ENCODE data around the gene UGT1A9.
"Not testable (repeated sequence)": the region's sequence is repeated elsewhere in the genome, so short reads cannot be mapped to it uniquely, and the experiment has no call there.

The UGT1A9 gene

DNA sequence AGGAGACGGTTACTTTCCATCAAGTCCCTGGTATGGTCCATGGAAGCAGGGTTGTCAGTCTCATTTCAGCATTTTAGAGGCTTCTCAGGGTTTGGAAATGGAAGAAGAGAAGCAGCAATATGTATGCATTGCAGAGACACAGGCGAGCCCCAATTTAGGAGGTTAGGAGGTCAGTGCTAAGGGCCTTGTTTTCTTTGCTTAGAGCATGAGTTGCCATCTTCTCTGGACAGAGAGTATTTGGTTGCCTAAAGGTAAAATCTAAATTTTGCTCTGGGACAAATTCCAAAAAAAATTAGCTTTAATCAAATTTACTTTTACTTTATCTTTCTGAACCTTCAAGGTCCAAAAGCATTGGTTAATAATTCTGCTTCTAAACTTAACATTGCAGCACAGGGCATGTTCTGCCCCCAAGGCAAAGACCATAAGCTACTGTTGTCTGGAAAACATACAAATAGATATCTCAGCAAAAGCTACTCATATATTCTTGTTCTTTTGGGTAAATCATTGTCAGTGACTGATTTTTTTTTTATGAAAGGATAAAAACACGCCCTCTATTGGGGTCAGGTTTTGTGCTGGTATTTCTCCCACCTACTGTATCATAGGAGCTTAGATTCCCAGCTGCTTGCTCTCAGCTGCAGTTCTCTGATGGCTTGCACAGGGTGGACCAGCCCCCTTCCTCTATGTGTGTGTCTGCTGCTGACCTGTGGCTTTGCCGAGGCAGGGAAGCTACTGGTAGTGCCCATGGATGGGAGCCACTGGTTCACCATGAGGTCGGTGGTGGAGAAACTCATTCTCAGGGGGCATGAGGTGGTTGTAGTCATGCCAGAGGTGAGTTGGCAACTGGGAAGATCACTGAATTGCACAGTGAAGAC lies at the start of gene UGT1A9:
UGT1A9 (plus strand) TSS at position 609 of the 872 bp plus-strand sequence; CDS start at position 646, 37 bp downstream.
- no peak for DNase-seq (ENCODE audit: low read depth)

DNA sequence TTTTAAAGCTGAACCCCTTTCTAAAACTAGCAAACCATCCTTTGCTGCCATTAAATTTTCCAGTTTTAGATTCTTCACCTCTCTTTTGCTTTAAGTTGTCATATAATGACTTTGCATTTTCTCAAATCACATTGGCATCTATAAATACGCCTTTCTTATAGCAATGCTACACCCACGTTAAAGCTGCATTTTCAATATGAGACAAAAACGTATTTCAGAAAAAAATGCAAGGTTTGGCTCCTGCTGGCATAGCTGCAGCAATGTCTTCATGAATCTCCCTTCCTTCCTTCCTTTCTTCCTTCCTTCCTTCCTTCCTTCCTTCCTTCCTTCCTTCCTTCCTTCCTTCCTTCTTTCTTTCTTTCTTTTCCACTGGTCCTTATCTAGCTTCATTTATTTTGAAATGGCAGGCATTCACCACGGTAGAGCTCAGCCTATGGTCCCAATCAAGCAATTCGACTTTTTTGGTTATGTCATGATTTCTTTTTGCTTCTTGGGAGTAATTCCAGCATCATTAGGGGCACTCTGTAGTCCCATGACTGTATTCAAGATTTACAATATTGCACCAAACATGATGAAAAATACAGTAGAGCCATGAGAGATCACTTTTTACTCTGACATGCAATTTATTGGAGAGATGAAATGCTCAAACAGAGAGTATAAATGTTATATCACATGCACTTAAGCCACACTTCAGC lies 44.2 kb upstream of the UGT1A9 start:
- no peak for DNase-seq (ENCODE audit: low read depth)

GRCh38 chr2:233636306-233636705 lies 35.4 kb upstream of the UGT1A9 start, which contains the start of gene UGT1A10:
Gene UGT1A10, plus strand, starts transcription at chr2:233636448. Its CDS starts 75 bp downstream, at chr2:233636523.
- not testable (repeated sequence) for DNase-seq (ENCODE audit: low read depth)

GRCh38 chr2:233638836-233639235 lies 32.9 kb upstream of the UGT1A9 start:
- DNase-seq (ENCODE audit: low read depth) = no peak

DNA sequence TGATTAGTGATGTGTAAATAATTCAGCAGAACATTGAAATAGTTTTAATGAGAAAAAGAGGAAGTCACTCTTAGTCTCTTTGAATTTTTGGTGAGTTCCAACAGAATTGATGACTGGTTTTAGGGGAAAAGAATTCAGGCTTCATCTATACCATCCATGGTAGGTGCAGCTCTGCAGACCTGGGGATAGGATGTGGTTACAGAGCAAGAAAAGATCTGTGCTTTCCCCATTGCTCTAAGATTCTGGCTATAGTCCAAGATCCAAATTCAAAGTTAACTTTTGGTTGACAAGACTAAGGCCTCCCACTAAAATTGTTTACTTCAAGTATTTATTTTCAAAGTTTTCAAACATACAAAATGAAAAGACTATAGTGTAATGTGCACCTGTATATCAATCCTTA lies 31.8 kb upstream of the UGT1A9 start:
- DNase-seq (ENCODE audit: low read depth) = no peak

GRCh38 chr2:233643128-233643527 lies 28.6 kb upstream of the UGT1A9 start:
- DNase-seq (ENCODE audit: low read depth) = no peak

DNA sequence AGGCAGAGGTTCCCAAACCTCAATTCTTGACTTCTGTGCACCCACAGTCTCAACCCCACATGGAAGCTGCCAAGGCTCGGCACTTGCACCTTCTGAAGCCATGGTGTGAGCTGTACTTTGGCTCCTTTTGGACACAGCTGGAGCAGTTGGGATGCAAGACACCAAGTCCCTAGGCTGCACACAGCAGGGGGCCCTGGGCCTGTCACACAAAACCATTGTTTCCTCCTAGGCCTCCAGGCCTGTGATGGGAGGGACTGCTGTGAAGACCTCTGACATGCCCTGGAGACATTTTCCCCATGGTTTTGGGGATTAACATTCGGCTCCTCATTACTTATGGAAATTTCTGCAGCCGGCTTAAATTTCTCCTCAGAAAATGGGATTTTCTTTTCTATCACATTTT lies 25.7 kb upstream of the UGT1A9 start:
- DNase-seq (ENCODE audit: low read depth) = not testable (repeated sequence)

- DNase-seq (ENCODE audit: low read depth) = no peak
These were observed 20.7 kb upstream of the UGT1A9 start for GRCh38 chr2:233650981-233651380.

- no peak for DNase-seq (ENCODE audit: low read depth)
These were observed 20.3 kb upstream of the UGT1A9 start for GRCh38 chr2:233651430-233651829.

DNA sequence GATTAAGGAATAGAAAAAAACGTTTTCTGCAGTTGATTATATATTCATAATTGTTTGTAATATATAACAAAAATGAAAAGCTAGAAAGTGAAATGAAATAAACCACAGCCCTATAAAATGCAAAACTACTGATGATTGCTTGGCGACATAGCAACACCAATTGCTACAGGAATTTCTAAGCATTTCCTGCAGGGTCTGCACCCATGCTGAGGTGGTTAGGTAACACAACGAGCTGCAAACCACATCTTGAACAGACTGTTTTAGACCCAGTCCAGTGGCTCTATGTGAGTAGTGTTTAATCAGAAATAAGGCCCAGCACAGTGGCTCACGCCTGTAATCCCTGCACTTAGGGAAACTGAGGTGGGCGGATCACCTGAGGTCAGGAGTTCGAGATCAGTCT lies 17.2 kb upstream of the UGT1A9 start:
- DNase-seq (ENCODE audit: low read depth) = no peak

DNA sequence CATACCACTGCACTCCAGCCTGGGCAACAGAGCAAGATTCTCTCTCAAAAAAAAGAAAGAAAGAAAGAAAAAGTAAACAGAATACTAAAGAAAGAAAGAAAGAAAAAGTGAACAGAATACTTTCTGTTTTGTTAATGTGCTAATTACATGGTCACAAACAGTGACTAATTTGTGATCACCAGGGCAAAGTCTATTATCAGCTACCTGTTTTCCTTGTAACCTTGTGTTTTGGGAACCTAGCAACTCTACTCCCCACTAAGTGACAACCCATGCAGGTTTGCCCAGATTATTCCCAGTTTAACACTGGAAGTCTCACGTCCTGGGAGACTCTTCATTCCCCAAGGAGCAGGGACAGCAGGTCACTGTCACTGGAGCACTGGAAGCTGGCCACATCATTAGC lies 16.7 kb upstream of the UGT1A9 start:
- no peak for DNase-seq (ENCODE audit: low read depth)

- not testable (repeated sequence) for DNase-seq (ENCODE audit: low read depth)
These were observed 15.8 kb upstream of the UGT1A9 start for GRCh38 chr2:233655943-233656342.

GRCh38 chr2:233656443-233656842 lies 15.3 kb upstream of the UGT1A9 start:
- DNase-seq (ENCODE audit: low read depth) = no peak

- no peak for DNase-seq (ENCODE audit: low read depth)
These were observed 13.1 kb upstream of the UGT1A9 start for GRCh38 chr2:233658610-233659009.

DNA sequence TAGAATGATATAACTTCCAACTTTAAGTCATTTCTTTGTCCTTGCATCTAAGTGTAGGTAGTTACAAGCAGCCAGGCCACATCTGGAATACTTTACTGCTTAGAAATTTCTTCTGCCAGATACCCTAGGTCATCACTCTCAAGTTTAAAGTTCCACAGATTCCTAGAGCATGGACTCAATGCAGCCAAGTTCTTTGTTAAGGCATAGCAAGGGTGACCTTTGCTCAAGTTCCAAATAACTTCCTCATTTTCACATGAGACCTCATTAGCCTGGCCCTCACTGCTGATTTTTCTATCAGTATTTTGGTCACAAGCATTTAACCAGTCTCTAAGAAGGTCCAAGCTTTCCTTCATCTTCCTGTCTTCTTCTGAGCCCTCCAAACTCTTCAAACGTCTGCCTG lies 7.8 kb upstream of the UGT1A9 start:
- DNase-seq (ENCODE audit: low read depth) = no peak

DNA sequence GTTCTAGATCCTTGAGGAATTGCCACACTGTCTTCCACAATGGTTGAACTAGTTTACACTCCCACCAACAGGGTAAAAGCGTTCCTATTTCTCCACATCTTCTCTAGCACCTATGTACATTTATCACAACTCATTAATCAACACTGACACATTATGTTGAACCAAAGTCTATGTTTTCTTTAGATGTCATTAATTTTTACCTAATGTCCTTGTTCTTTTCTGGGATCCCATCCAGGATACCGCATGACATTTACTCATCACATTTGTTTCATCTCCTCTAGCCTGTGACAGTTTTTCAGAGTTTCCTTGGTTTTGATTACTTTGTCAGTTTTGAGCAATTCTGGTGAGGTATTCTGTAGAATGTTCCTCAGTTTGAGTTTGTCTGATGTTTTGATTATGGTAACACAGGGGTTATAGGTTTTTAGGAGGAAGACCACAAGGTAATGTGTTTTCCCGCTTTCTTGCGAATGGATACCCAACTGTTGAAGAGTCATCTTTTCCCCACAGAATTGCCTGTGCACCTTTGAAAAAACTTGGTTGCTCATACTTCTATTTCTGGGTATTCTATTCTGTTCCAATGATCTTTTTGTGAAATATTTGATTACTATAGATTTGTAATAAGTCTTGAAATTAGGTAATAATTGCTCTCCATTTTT lies 3.0 kb upstream of the UGT1A9 start:
- DNase-seq (ENCODE audit: low read depth) = no peak

- DNase-seq (ENCODE audit: low read depth) = no peak
These were observed 1.2 kb downstream of the UGT1A9 start for GRCh38 chr2:233672886-233673285.

GRCh38 chr2:233673896-233674295 lies 2.2 kb downstream of the UGT1A9 start:
- DNase-seq (ENCODE audit: low read depth) = no peak

- DNase-seq (ENCODE audit: low read depth) = no peak
These were observed 2.6 kb downstream of the UGT1A9 start for GRCh38 chr2:233674314-233674713.

GRCh38 chr2:233674995-233675394 lies 3.3 kb downstream of the UGT1A9 start:
- DNase-seq (ENCODE audit: low read depth) = no peak

DNA sequence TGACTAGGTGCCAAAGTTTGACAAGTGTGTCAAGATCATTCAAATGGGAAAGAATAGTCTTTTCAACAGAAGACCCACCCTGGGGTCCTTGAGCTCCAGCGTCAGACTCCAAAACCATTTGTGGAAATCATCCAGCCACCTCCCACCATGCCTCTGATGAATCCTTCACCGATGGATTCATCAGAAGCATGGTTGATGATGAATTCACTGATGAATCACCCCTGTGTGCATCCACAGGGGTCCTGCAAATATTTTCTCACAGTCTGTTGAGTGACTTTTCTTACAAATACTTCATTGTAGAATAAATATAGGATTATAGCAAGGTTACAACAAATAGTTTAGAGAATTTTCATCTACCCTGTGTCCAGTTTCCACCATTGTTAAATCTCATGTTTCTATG lies 4.3 kb downstream of the UGT1A9 start:
- no peak for DNase-seq (ENCODE audit: low read depth)

DNA sequence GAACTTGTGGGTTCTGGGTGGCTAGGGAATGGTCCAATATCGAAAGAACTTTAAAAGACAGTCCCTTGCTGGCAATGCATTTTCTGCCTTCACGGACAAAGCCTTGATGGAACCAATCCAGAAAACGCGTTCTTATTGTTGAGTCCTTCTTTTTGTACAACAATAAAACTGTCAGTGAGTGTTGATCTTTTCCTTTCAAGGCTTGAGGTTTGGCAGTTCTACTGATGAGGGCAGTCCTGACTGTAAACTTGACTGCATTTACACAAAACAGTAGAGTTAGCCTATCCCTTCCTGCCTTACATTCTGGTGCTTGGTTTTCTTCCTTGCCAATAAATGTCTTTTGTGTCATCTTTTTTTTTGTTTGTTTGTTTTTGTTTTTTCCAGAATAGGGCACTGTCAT lies 7.5 kb downstream of the UGT1A9 start:
- no peak for DNase-seq (ENCODE audit: low read depth)

Measured in activated T-cell treated with anti-CD3 and anti-CD28 coated beads for 24 hours (primary cell).